Suppressor macrophage treated with lipopolysaccharide for 1 hour (primary cell): Measurements from ENCODE around the gene TRIP12.
A peak's percentile ranks its signal among the peaks of the same experiment; 100 is the strongest.
"Not testable (repeated sequence)": the region's sequence is repeated elsewhere in the genome, so short reads cannot be mapped to it uniquely, and the experiment has no call there.

Experiments
- DNase-seq, 3 donors: peaks; one replicate each; pipeline ENCODE4 v3.0.0-alpha.2; 2020 to 2022

Gene TRIP12

DNA sequence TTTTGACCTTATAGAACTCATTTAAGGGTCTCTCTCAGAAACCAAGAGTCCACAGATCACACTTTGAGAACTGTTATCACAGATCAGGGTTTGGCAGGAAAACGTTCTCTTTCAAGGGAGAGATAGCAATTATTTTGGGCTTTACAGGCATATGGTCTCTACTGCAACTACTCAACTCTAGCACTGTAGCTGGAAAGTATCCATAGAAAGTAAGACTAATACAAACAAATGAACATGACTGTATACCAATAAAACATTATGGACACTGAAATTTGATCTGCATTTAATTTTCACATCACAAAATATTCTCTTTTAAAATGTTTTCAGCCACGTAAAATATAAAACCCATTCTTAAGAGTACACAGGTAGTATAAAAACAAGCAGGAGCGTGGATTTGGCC lies 100.5 kb downstream of the TRIP12 start:
- DNase-seq = no peak

DNA sequence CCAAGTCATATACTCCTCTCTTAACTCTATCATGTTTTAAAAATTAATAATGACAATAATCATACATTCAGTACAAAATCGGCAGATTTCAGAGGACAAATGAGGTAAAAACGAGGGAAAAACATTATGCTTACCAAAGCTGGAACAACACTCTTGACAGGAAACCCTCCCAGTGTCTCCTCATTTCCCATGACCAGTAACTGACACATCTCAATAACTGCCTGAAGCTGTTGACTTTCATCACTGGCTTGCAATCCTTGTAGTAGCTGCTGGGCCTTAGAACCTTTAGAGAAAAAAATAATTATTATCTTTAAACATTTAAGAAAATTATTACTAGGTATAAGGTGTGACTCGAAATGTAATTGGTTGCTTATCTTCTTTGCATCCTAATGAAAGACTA lies 103.6 kb downstream of the TRIP12 start:
- no peak for DNase-seq

DNA sequence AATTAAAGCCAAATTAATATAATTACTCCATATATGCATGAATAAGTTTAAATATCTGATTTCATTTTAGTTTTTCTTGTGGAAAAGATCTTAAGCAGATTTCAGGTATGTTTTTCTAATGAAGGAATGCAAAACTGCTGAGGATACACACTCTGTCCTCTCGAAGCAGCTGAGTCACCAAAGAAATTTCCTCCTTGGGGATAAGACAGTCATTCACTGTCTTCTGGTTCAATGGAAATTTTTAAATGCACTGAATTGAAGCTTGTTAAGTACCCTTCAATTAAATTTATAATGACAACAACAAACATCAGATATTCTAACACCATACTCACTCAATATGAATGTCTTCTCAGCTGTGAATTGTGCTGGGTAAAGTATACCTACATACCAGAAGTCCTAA lies 106.0 kb downstream of the TRIP12 start:
- peak in 1 of 3 donors; percentile 9 for DNase-seq

DNA sequence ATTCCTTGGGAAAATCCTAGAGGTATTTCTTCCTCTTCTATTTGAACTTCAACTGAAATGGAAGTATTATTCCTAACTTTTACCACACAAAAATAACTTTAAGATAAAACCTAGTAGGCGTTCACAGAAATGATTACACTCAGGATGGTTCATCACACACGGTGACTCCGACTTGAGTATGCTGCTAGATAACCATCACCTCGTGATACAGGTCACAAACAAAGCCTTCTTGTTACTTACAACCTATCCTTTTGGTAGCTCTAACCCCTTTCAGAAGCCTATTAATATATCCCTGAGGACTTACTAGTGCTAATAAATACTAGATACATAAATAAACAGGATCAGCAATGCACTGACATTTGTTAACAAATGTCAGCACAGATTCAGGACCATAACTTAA lies 106.5 kb downstream of the TRIP12 start:
- no peak for DNase-seq

DNA sequence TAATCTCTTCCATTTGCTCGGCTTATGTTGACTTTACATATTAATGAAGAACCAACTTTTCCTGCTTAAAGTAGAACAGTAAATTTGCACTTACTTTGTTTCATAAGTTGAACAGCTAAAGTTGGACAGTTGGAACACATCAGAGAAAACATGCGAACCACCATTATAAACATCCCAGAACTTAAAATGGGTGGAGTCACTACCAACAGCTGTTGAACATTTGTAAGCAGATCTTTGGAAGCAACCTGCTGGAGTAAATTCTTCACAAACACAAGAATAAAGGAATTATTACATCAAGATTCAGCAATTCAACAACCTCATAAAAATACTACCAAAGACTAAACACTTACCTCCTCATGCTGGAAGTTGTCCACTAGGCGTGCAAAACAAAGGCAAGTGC lies 111.0 kb downstream of the TRIP12 start:
- no peak for DNase-seq

DNA sequence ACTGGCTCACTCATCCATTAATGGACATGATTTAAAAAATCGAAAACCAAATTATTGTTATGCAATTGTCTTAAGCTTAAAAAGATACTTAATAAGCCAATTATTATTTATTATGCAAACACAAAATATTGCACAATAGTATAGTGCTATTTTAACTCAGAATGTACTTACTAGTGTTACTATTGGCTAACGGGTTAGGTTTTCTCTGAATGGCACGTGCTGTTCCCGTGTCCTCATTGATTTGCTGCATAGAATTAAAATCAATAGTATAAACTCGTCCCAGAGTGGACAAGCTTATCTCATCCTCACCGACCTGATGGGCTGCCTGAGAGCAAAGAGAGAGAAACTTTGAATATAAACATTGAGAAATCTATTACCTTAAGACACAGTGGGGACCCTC lies 116.2 kb downstream of the TRIP12 start:
- no peak for DNase-seq

DNA sequence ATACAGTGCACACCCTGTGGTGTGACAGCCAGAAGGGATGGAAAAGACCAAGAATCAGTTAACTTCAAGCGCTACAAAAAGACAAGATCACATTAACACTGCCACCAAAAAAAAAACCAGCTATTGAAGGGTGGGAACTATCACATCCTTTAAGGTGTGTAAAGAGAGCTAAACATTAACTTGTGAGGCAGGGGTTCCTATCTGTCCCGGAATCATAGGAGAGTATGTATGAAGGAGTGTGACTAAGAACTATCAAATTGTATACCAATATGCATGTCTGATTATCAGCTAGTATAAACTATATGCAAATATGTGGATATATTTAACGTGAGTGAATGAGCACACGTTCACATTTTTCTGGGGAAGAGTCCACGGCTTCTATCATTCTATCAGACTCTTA lies 119.0 kb downstream of the TRIP12 start:
- DNase-seq = no peak

DNA sequence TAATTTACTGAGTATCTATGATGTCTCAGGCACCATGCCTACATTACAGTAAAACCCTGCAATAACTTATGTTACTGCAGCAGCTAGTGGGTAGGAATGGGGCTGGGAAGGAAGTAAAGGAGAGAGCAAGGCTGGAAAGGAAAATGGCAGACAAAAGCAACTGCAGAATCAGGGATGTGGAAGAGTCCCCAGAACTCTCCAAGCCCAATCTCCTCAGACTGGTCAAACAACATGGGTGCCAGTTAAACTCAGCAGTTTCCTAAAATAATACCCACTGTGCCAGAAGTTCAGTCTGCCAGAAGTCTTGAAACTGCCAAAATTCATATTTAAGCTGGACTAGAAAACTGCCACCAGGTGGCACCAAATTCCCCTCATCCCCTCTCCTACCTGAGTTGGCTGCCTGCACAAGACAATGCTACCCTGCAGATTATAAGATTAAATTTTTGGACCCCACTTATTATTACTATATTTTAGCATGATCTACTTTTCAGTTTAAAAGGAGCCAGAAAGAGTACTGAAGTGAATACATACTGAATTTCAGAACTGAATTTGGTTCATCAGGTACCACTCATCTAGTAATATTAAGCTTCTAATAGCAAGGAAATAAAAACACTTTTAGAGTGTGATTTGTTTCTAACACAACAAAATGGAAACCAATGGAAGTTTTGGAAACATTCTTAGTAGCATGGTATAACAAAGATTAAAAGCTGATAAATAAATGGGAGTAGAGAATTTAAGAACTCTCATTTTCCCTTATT lies 120.6 kb downstream of the TRIP12 start:
- DNase-seq = peak; percentile 57 to 67 (median 58)

DNA sequence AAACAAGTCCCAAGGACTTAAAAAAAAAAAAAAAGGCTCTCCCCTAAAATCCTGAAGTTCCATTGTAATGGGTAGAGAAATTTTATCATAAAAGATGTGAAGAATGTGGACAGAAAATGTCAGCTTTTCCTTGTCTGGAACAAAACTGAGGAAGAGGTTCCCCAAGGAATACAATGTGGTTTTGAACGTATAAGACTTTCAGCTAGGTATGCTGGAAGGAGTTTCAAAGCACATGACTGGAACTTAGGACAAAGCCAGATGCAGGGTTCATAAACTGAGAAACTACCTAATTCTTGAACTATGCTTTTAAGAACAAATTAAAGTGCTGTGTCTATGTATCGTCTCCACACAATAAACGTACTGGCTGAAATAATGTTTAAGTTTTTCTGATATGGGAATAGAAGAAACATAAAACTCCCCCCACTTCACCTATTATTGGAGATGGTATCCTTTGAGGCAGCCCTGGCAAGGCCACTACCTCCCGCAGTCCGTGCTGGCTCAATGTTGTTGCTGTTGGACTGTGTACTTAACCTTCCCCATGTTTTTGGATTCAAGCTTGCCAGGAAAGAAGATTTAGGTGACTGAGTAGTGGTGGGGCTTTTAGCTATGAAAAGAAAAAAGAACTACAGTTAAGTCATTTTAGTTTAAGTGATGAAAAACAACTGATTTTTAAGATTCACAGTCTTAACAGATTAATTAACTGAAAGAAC lies 123.2 kb downstream of the TRIP12 start:
- DNase-seq = no peak

DNA sequence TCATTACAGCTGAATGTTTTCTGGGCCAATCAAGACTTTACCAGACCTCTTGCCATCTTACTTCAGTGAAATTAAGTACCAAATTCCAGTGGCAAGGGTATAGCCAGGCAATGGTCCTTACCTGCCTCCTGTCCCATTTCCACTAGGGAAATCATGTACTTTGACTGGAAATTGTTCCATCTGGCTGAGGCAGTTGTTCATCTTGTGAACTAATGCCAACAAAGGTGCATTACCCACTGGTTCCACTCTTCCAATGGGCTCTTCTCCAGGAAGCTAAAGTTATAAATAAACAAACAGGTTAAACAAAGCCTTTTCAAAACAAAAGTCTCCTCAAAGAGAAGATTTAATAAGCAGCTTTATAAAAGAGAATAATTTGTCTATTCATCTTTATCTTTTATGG lies 126.8 kb downstream of the TRIP12 start:
- no peak for DNase-seq

DNA sequence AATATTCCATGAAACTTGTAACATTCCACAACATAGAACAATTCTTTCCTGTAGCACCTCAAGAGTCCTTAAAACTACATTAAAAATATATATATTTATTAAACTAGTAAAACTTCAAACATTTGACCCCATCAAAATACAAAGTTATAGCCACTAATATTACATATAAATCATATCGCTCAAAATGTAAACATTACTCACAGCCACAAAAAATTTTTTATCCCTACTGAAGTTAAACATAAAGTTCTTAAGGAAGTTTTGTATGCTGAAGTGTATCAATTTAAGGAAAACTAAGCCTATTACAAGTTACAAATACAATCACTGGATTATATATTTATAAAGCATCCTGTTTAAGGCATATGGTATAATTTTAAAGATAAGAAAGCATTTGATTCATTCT lies 127.2 kb downstream of the TRIP12 start:
- DNase-seq = no peak

DNA sequence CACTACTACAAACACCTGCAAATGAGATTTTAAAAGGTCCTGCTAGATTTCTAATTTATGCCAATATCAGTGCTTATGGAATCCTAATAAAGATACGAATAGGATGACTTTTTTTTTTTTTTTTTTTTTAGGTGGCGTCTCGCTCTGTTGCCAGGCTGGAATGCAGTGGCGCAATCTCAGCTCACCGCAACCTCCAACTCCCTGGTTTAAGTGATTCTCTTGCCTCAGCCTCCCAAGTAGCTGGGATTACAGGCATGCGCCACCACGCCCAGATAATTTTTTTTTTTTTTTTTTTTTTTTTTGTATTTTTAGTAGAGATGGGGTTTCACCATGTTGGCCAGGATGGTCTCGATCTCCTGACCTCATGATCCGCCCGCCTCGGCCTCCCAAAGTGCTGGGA lies 135.5 kb downstream of the TRIP12 start:
- not testable (repeated sequence) for DNase-seq

DNA sequence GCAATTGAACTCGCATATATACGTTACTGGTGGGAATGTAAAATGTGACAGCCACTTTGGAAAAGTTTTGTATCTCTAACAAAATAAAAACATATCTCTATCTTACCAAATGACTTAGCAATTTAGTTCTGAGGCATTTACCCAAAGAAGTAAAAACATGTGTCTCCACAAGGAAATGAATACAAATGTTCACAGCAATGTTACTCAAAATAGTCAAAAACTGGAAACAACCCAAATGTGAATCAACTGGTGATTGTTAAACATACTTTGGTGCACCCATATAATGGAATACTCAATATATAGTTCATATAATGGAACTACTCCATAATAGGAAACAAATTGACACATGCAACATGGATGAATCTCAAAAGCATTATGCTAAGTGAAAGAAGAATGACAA lies 137.0 kb downstream of the TRIP12 start:
- no peak for DNase-seq

DNA sequence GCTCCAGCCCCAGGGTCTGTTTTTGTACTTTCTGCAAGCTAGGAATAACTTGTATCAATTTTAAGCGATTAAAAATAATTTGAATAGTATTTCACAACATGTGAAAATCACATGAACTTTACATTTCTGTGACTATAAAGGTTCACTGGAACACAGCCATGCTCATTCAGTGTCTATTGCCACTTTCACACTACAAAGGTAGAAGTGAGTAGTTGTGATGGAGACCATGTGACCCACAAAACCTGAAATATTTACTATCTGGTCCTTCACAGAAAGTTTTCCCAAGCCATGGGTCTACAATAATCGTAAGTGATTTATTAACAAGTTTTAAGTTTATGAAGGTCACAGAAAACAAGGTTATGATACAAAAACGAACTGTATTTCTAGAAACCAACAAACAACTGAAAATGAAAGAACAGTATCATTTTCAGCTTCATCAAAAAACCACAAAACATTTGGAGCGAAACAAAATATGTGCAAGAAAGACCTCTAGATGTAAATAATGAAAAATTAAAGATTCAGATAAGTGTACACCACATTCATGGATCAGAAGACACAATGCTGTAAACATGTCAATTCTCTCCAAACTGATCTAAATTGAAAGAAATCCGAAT lies 138.6 kb downstream of the TRIP12 start:
- no peak for DNase-seq

DNA sequence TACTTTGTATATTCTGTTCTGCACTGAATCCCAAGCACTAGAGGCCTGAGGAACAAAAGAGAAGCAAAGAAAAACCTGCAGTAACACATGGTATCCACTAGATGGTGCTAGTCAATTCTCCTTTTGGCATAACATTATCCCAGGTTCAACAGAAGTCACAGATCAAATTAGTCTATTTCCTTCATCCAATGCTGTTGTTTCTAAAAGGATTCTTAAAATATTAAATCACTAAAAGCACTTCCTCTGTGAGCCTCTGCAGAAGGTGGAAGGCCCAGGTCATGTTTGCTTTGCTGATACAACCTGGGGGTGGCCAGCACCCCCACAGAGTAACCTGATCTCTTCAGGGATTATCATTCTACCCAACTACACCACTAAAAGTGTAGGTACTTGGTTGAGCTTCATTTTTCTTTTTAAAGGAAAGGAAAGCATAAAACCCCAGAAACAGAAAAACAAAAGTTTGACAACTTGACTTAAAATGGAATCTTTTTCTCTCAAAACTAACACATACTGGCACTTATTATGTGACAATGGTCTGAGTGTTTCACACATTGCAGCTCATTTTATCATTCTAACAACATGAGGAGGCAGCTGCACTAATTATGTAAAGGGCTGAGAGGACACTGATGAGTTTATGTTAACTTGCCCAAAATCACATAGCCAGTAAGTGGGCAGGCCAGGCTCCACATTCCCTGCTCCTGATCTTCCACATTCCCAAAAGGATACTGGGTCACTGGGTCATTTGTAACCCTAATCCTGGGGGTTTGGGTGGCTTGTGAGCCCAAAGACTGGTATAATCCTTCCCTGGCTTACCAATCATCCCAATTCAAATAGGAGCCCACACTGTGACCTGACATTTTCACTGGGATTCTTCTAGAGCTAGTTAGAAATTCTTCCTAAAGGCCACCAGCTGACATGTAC lies 140.7 kb downstream of the TRIP12 start:
- DNase-seq = peak; percentile 41 to 63 (median 57)

DNA sequence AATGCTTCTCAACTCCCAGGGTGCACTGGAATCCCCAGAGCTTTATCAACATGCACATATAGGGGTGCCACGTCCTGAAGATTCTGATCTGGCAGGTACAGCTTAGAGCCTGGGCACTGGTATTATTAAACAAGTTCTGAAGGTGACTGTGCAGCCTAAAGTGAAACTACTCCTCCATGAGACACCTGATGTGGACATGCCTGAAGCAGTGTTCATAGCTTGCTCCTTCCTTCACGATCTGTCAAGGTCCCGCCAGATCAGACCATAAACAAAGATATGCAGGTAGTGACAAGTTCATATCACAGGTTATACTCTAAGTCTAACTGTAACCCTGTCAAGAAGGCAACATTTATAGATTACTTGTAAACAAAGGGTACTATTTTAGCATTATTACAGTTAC lies 142.2 kb downstream of the TRIP12 start:
- no peak for DNase-seq

DNA sequence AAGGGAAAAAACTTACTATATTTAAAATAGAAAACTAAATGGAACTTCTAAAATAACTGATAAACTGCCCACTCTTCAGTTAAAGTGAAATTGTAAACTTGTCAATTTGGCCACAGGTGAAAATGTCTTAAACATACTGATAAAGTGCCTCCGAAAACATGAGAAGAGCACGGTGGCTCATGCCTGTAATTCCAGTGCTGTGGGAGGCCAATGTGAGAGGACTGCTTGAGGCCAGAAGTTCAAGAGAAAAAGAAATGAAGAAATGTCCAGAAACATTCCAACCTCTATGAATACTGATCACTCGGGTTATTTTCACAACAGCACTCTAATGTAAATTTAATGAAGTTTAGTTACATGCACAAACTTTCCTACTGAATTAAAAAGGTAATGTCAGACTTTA lies 144.1 kb downstream of the TRIP12 start:
- no peak for DNase-seq

DNA sequence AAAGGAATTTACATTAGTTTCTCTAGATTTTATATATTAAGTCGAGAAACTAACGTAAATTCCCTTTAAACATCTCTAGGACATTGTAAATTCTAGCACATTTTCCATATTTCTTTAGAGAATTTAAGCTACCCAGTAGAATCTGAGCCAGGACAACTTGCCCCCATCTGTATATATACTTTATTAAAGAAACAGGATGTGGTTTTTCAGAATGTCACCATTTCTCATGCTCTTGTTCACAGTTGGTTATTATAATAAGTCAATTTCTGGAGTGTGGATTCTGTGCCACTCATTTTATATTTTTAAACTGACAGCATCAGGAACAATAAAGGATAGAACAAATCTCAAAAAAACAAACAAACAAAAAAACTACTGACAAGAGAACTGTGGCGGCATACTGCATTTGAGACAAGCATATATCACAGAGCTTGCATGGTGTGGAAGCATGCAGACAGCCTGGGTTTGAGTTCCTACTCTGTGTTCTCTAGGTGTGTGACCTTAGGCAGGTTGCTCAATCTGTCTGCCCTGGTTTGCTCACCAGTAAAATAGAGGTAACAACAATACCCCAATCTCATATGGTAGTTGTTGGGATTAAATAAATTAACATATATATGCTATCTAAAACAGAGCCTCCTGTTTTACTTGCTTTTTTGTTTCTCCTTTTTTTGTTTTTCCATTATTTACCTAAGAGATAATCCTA lies 146.0 kb downstream of the TRIP12 start:
- no peak for DNase-seq

DNA sequence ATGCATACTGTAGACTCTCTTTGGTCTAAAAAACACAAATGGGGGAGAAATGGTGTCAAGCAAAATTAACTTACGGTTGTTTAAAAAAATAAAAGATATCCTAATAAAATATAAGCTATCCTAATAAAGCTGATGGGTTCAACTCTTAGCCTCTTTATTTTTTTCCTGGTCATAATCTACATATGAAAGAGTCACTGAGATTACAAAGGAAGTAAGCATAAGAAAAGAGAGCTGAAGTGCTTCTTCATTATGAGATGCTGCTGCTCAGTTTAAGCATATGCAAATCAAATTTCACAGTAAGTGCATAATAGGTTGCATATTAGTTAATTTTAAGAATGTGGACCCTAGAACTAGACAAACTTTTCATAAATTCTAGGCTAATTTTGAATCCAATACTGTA lies 147.6 kb downstream of the TRIP12 start:
- DNase-seq = no peak

DNA sequence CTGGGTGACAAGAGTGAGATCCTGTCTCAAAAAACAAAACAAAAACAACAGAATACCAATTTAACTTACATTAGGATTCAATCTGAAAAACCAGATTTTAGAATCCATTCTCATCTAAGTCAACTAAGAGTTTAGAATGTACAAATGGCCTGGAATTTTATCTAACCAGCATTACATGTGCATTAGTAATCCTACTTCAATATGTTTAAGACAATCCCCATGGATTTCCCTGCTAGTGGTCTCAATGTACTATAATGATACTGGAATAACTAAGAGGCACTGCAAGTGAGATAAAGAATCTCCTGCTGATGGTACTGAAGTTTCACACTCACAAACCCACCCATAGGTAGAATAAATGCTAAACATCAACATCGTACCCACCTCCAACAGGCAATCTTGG lies 153.6 kb downstream of the TRIP12 start:
- DNase-seq = no peak

DNA sequence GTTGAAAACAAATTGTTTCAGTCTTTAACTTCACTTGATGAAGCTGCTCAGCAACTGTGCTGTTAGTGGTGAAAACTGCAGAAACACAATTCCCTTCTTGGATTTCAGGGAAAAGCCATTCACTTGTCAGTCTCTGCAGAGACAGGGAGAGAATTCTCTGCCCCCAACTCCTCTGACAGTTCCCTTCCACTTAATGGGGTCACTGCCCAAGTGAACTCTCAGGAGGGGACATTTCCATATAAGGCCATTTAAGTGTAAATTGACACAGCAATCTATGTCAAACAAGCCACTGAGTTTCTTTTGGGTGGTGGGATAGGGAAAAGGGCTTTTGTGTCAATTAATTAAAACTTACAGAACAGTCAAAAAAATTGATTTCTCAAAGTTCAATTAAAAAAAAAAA lies 156.1 kb downstream of the TRIP12 start:
- no peak for DNase-seq

DNA sequence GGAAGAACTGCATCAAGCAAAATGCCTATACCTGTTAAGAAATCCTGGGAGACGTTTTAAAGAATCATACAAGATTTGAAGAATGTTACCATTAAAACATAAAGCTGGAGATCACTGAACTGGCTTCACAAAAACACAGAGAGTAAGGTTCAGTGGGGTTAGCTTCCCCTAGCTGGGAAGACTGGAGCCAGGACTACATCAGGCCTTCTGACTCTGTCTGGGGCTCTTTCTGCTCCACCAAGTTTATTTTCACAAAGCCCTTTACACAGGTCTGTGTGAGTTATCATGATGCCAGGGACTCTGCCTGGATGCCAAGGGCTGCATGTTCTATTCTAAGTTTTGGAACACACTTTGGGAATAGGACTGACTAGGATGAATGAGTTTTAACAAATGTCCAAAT lies 160.1 kb downstream of the TRIP12 start:
- DNase-seq = no peak

DNA sequence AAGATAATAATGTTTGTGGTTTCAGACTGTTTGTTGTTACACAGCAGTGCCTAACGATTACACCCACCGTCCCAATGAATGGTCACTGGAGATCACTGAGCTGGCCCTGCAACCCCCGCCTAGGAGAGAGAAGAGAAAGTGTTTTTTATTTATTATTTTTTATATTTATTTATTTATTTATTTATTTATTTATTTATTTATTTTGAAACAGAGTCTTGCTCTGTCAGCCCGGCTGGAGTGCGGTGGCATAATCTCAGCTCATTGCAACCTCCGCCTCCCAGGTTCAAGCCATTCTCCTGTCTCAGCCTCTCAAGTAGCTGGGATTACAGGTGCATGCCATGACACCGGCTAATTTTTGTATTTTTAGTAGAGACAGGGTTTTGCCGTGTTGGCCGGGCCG lies 164.3 kb downstream of the TRIP12 start:
- not testable (repeated sequence) for DNase-seq
